Measurements from ENCODE around the gene FAM237B. TPM values are rescaled to one million over a fixed set of nuclear protein-coding genes. Genes with fewer than 3 reads are reported as not detected.
A peak's percentile ranks its signal among the peaks of the same experiment; 100 is the strongest.

FAM237B gene
- total and polyA plus RNA-seq, 2 of the 4 experiments (the other 2 are of a cell fraction), result not detected

- no peak within 1 kb of the TSS for H2BK15ac ChIP-seq (ENCODE audit: low read depth, low read length)
- H4K91ac ChIP-seq (ENCODE audit: insufficient read depth, low read depth, low read length), result peak within 1 kb of the TSS; percentile 88
- H3K4me1 ChIP-seq (ENCODE audit: control insufficient read depth, insufficient read depth, low read length), result no peaks in the 10 kb centered on the region; the same call in 1 of the 2 replicates
- POLR2A ChIA-PET (ENCODE audit: unreplicated experiment), result interaction anchor here (0.5 to 0.6 kb wide), 2 partner anchors 13 to 81 kb away, joined by 3 to 17 read pairs; no protein-coding TSS in a partner anchor
- H2BK120ac ChIP-seq (ENCODE audit: low read depth, low read length), result peak within 1 kb of the TSS; percentile 66
- H3K23ac ChIP-seq (ENCODE audit: low read depth, low read length), result peak within 1 kb of the TSS; percentile 89
- H3K14ac ChIP-seq (replicated peaks; ENCODE audit: low read depth, low read length), result peak within 1 kb of the TSS; percentile 95
- peak; percentile 96 for DNase-seq
- H3K4ac ChIP-seq (ENCODE audit: low read depth, low read length), result peak within 1 kb of the TSS; percentile 91
- dilution Hi-C loops (cut with HindIII; ENCODE audit: low sequenced_read_pairs, unreplicated experiment), result no loop called here
- peaks cover 10 to 24% of the 10 kb centered on the region in 2 experiments; a peak in 3 of 4 replicates for H3K79me1 ChIP-seq (ENCODE audit: low read depth in 1 of 2, low read length in 2 of 2)
- H2AK5ac ChIP-seq (ENCODE audit: low read depth, low read length), result peak within 1 kb of the TSS; percentile 47
- CTCF ChIA-PET, result interaction anchor here (1.0 to 1.5 kb wide), 4 partner anchors 10 to 81 kb away, joined by 3 to 5 read pairs (median 4); no protein-coding TSS in a partner anchor
- peak; percentile 97 for ATAC-seq (ENCODE audit: low read depth)
- TSS peak; percentile 87 for BruUV-seq (replicated peaks)
- peak within 1 kb of the TSS; percentile 96 for H2AFZ ChIP-seq (replicated peaks; ENCODE audit: low read length, poor library complexity)
- peak within 1 kb of the TSS; percentile 91 for H3K27ac ChIP-seq (ENCODE audit: insufficient read depth, low read length)
- 0% methylated on average over 4 of the region's 37 CpGs; no CpG with 5 or more reads in 1 of the 2 experiments for WGBS, 2 experiments (ENCODE audit: extremely low coverage in 2 of 2, insufficient read length in 1 of 2)
- H3K9me3 ChIP-seq (ENCODE audit: control insufficient read depth, insufficient read depth, low read length), result no peaks in the 10 kb centered on the region
- peak within 1 kb of the TSS; percentile 97 for H4K5ac ChIP-seq (ENCODE audit: low read depth, low read length)
- peak within 1 kb of the TSS; percentile 87 to 97 for H4K8ac ChIP-seq (ENCODE audit: low read depth in 2 of 2, low read length in 2 of 2)
- in situ Hi-C loops (cut with MboI; ENCODE audit: low sequenced_read_pairs), result no loop called here
- intact Hi-C loops (cut with micrococcal nuclease), result loop anchor here (1.0 kb wide), 1 partner anchor 57 kb away; the partner anchor contains the start of gene CLDN12
- H3K18ac ChIP-seq (ENCODE audit: low read depth, low read length), result peak within 1 kb of the TSS; percentile 55
- H2BK5ac ChIP-seq (ENCODE audit: low read depth, low read length, poor library complexity, severe bottlenecking), result peak within 1 kb of the TSS; percentile 79
- H4K20me1 ChIP-seq (ENCODE audit: insufficient read depth, low read length), result no peaks in the 10 kb centered on the region
- peak within 1 kb of the TSS; percentile 97 for H3K56ac ChIP-seq (ENCODE audit: extremely low read depth, insufficient read depth, low read length)
- peaks cover 3% of the 10 kb centered on the region; the same call in 1 of the 2 replicates for H3K9me1 ChIP-seq (ENCODE audit: insufficient read depth, low read length)
- TF ChIP-seq POLR2A (IDR thresholded peaks at IDR 0.05; ENCODE audit: low read depth, low read length), result peak; percentile 93
- TF ChIP-seq USF2 (IDR thresholded peaks at IDR 0.05; ENCODE audit: low read depth, low read length), result peak; percentile 23; the same call in 1 of the 2 replicates
- peak; percentile 87; the same call in 1 of the 2 replicates for TF ChIP-seq MAZ (IDR thresholded peaks at IDR 0.05; ENCODE audit: borderline replicate concordance, low read depth, low read length)
- peak; percentile 73 for TF ChIP-seq CTCF (conservative IDR thresholded peaks at IDR 0.05; ENCODE audit: low read depth, low read length)
- no peak for TF ChIP-seq ELK1 (IDR thresholded peaks at IDR 0.05; ENCODE audit: borderline replicate concordance, low read depth, low read length)
- no peak for TF ChIP-seq NFE2L2 (IDR thresholded peaks at IDR 0.05; ENCODE audit: low read depth, low read length)
- no peak for TF ChIP-seq RFX5 (IDR thresholded peaks at IDR 0.05; ENCODE audit: low read depth, low read length)
- peak; percentile 71 for TF ChIP-seq CEBPB (IDR thresholded peaks at IDR 0.05; ENCODE audit: low read depth, low read length)
- TF ChIP-seq MXI1 (IDR thresholded peaks at IDR 0.05; ENCODE audit: borderline replicate concordance, low read depth, low read length), result peak; percentile 95
- TF ChIP-seq FOS (IDR thresholded peaks at IDR 0.05; ENCODE audit: low read depth, low read length), result no peak
- peak; percentile 37 for TF ChIP-seq RAD21 (IDR thresholded peaks at IDR 0.05; ENCODE audit: low read length)
- TF ChIP-seq SMC3 (IDR thresholded peaks at IDR 0.05; ENCODE audit: low read depth, low read length), result peak; percentile 37; the same call in 1 of the 2 replicates
- peak within 1 kb of the TSS; percentile 95 for H3K9ac ChIP-seq (ENCODE audit: low read depth, low read length)
- H2BK20ac ChIP-seq (ENCODE audit: low read depth, low read length), result no peak within 1 kb of the TSS
- no peaks in the 10 kb centered on the region for H3K27me3 ChIP-seq (ENCODE audit: control insufficient read depth, insufficient read depth, low read length)
- H2AK9ac ChIP-seq (replicated peaks; ENCODE audit: low read depth, low read length, poor library complexity), result peak within 1 kb of the TSS; percentile 85
- peak within 1 kb of the TSS; percentile 89 for H3K4me3 ChIP-seq (ENCODE audit: insufficient read depth, low read depth, low read length)
- peak within 1 kb of the TSS; percentile 86 for H3K4me2 ChIP-seq (ENCODE audit: low read depth, low read length)
- no peaks in the 10 kb centered on the region for H3K36me3 ChIP-seq (ENCODE audit: control insufficient read depth, insufficient read depth, low read length)
Observed at GRCh38 chr7:90346336-90347125, 25.4 kb upstream of the FAM237B start, which contains the start of gene GTPBP10. Gene GTPBP10, plus strand, starts transcription at chr7:90346716. Its CDS starts 26 bp downstream, at chr7:90346742.
